NB4 (cell line): Measurements from ENCODE around the gene ATIC.
A peak's percentile ranks its signal among the peaks of the same experiment; 100 is the strongest.

ENCODE experiments used
- DNase-seq: peaks from one replicate; pipeline ENCODE4 v3.0.0; 2010; ENCODE audit warnings: low read depth
- H3K4me3 ChIP-seq: one replicate; pipeline ENCODE4 v1.5.1; 2011; ENCODE audit warnings: mild to moderate bottlenecking, low read depth, low read length, moderate library complexity
- MYC ChIP-seq: IDR thresholded peaks from 2 replicates; pipeline ENCODE4 v1.6.1; 2011; ENCODE audit warnings: low read depth, low read length
- POLR2A ChIP-seq: IDR thresholded peaks from 2 replicates; pipeline ENCODE4 v1.6.1; 2011; ENCODE audit warnings: mild to moderate bottlenecking; ENCODE audit not compliant: insufficient read length; ENCODE audit errors: extremely low read depth
- TF ChIP-seq, protein P1 (sequence below): IDR thresholded peaks from 2 replicates; pipeline ENCODE4 v1.6.1; 2011; ENCODE audit warnings: low read depth, low read length
- TF ChIP-seq, protein P2 (sequence below): IDR thresholded peaks from one replicate; pipeline ENCODE4 v1.5.1; 2012; ENCODE audit warnings: low read depth, low read length

Gene ATIC

DNA sequence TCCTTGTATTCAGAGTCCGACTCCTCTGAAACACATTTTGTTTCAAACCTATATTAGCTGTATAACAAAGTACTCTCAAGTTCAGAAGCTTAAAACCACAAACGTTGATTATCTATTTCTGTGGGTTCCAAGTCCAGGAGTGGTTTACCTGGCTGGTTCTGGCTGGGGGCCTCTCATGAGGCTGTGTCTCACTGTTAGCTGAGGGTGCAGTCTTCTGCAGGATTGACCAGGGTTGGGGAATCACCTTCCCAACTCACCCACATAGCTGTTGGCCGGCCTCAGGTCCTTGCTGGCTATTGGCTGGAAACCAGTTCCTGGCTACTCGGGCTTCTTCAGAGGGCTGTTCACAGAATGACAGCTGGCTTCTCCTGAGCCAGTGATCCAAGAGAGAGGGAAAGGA lies 18.0 kb upstream of the ATIC start:
- no peak for TF ChIP-seq POLR2A
- no peak for TF ChIP-seq MYC
- TF ChIP-seq, protein P1, sequence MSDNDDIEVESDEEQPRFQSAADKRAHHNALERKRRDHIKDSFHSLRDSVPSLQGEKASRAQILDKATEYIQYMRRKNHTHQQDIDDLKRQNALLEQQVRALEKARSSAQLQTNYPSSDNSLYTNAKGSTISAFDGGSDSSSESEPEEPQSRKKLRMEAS, result no peak
- TF ChIP-seq, protein P2, sequence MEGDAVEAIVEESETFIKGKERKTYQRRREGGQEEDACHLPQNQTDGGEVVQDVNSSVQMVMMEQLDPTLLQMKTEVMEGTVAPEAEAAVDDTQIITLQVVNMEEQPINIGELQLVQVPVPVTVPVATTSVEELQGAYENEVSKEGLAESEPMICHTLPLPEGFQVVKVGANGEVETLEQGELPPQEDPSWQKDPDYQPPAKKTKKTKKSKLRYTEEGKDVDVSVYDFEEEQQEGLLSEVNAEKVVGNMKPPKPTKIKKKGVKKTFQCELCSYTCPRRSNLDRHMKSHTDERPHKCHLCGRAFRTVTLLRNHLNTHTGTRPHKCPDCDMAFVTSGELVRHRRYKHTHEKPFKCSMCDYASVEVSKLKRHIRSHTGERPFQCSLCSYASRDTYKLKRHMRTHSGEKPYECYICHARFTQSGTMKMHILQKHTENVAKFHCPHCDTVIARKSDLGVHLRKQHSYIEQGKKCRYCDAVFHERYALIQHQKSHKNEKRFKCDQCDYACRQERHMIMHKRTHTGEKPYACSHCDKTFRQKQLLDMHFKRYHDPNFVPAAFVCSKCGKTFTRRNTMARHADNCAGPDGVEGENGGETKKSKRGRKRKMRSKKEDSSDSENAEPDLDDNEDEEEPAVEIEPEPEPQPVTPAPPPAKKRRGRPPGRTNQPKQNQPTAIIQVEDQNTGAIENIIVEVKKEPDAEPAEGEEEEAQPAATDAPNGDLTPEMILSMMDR, result no peak
- no peak for DNase-seq

DNA sequence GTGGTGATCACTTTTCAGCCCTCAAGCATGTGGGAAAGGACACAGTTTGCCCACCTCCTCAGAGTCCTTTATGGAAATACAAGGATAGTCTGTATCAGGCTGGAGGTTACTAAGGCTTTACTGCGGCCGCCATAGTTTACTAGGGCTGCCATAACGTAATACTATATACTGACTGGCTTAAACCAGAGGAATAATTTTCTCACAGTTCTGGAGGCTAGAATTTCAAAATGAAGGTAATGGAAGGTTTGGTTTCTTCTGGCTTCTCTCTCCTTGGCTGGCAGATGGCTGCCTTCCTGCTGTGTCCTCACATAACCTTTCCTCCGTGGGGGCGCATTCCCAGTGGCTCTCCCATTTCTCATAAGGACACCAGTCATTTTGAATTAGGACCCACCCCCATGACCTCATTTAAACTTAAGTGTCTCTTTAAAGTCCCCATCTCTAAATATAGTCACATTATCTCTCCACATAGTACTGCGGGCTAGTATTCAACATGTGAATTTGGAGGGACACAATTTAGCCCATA lies 12.5 kb upstream of the ATIC start:
- H3K4me3 ChIP-seq, result no peak overlapping the region
- DNase-seq, result no peak
- TF ChIP-seq, protein P1, result no peak
- no peak for TF ChIP-seq MYC
- no peak for TF ChIP-seq POLR2A
- TF ChIP-seq, protein P2, result no peak

More for the DNA sequence above, 18.0 kb upstream of the ATIC start:
- H3K4me3 ChIP-seq, result no peak overlapping the region

DNA sequence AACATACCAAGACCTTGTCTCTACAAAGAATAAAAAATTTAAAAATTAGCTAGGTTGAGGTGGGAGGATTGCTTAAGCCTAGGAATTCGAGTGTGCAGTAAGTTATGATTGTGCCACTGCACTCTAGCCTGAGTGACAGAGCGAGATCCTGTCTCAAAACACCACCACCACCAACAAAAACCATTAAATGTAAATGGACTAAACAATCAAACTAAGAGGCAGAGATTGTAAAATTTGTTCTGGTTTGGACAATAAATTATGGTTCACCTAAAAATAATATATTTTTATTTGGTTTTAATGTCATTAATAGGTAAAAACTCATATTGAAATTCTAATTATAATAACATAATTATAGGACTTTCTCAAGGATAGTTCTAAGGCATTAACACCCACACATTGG lies 9.9 kb upstream of the ATIC start:
- H3K4me3 ChIP-seq, result no peak overlapping the region
- DNase-seq, result no peak
- TF ChIP-seq, protein P1, result no peak
- TF ChIP-seq MYC (no peak), POLR2A (no peak)
- TF ChIP-seq, protein P2, result no peak

DNA sequence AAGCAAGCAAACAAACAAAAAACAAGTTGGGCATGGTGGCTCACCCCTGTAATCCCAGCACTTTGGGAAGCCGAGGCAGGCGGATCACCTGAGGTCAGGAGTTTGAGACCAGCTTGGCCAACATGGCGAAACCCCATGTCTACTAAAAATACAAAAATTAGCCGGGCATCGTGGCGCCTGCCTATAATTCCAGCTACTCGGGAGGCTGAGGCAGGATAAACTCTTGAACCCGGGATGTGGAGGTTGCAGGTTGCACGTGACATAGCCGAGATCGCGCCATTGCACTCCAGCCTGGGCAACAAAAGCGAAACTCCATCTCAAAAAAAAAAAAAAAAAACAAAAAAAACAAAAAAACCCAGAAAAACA lies 617 bp upstream of the ATIC start:
- peak; percentile 39 for DNase-seq
- peak overlapping the region; percentile 95 for H3K4me3 ChIP-seq

DNA sequence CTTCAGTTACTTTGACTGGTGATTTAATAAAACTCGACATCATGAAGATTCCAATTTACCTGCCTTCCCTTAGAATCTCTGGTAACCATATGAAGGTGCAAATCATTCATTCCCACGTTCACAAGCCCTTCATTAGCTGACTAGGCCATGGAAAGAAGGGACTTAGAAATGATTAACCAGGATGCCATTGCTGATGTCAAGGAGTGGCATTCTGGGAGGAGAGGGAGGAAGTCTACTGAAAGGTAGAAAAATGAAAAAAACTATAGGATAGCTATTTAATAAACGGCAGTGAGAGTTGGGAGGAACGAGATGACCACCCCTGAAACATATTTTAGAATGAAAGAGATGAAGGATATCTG lies 1.4 kb downstream of the ATIC start:
- H3K4me3 ChIP-seq, result peak overlapping the region; percentile 95
- TF ChIP-seq POLR2A (no peak), MYC (no peak)
- TF ChIP-seq, protein P2, result no peak
- no peak for DNase-seq

DNA sequence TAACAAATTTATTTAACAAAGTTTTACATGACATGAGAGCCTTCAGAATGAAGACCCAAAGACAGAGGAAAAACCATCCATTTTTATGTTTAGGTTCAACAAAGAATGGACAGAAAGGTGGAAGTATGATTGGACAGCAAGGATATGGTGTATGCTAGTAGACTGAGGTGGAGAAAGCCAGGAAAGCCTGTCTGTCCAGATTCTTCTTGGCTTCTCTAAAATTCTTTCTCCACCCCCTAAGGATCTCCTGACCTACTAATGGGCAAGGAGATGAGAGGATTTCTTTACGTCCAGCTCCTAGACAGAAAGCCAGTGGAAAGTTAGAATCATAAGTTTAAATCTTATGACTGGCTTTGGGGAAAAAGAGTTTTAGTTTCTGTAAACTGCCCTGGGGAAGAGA lies 3.0 kb downstream of the ATIC start:
- DNase-seq, result no peak
- TF ChIP-seq, protein P2, result no peak
- TF ChIP-seq POLR2A (no peak), MYC (no peak)
- TF ChIP-seq, protein P1, result no peak
- no peak overlapping the region for H3K4me3 ChIP-seq

DNA sequence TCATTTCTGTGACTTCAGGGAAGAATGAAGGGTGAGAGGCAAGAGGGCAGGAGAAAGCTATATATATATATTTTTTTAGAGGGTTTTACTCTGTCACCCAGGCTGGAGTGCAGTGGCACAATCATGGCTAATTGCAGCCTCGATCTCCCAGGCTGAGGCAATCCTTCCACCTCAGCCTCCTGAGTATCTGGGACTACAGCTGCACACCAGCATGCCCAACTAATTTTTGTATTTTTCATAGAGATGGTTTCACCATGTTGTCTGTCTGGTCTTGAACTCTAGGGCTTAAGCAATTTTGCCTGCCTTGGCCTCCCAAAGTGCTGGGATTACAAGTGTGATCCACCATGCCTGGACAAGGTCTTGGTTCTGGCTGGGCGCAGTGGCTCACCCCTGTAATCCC lies 3.4 kb downstream of the ATIC start:
- DNase-seq, result no peak
- no peak overlapping the region for H3K4me3 ChIP-seq
- TF ChIP-seq, protein P2, result no peak
- TF ChIP-seq, protein P1, result no peak
- no peak for TF ChIP-seq POLR2A
- no peak for TF ChIP-seq MYC
